Liver (tissue), 9 donors: Measurements from ENCODE around the gene PAGE2B. TPM values are rescaled to one million over a fixed set of nuclear protein-coding genes. Genes with fewer than 3 reads are reported as not detected.
"Not testable (repeated sequence)": the region's sequence is repeated elsewhere in the genome, so short reads cannot be mapped to it uniquely, and the experiment has no call there.

ENCODE experiments used
- DNase-seq: peaks from one replicate; pipeline ENCODE4 v3.0.0-alpha.2; 2017; ENCODE audit warnings: low spot score
- H3K27ac ChIP-seq, 2 donors: one replicate each; pipeline ENCODE4 v1.7.0; 2013; ENCODE audit warnings: inconsistent platforms in 2 of 2, low read length in 2 of 2, control low read depth in 1 of 2, low read depth in 1 of 2, mild to moderate bottlenecking in 1 of 2
- H3K27me3 ChIP-seq, 4 donors: one replicate each; pipeline versions ENCODE4 v1.6.1 to v1.7.0; 2013; ENCODE audit warnings: low read length in 3 of 4, inconsistent platforms in 1 of 4, mild to moderate bottlenecking in 1 of 4, moderate library complexity in 1 of 4; ENCODE audit not compliant: control insufficient read depth in 4 of 4, insufficient read depth in 4 of 4
- H3K36me3 ChIP-seq, 4 donors: one replicate each; pipeline versions ENCODE4 v1.6.1 to v1.7.0; 2013; ENCODE audit warnings: low read length in 3 of 4, mild to moderate bottlenecking in 3 of 4, low read depth in 1 of 4, moderate library complexity in 1 of 4; ENCODE audit not compliant: control insufficient read depth in 4 of 4, insufficient read depth in 3 of 4
- H3K4me1 ChIP-seq, 4 donors: one replicate each; pipeline versions ENCODE4 v1.6.1 to v1.7.0; 2013; ENCODE audit warnings: low read length in 3 of 4, mild to moderate bottlenecking in 3 of 4, moderate library complexity in 1 of 4; ENCODE audit not compliant: control insufficient read depth in 4 of 4, insufficient read depth in 4 of 4
- H3K4me3 ChIP-seq, 3 donors: one replicate each; pipeline versions ENCODE4 v1.6.1 to v1.7.0; 2013; ENCODE audit warnings: low read length in 3 of 3, control low read depth in 1 of 3, low read depth in 1 of 3, mild to moderate bottlenecking in 1 of 3
- H3K9ac ChIP-seq, 2 donors: one replicate each; pipeline ENCODE4 v1.7.0; 2013; ENCODE audit warnings: low read length in 2 of 2, mild to moderate bottlenecking in 2 of 2, moderate library complexity in 2 of 2, control low read depth in 1 of 2, low read depth in 1 of 2
- H3K9me3 ChIP-seq, 4 donors: one replicate each; pipeline versions ENCODE4 v1.6.1 to v1.7.0; 2013; ENCODE audit warnings: low read length in 3 of 4; ENCODE audit not compliant: control insufficient read depth in 4 of 4
- ATF3 ChIP-seq: IDR thresholded peaks from 2 replicates; pipeline ENCODE4 v1.6.1; 2016; ENCODE audit warnings: antibody characterized with exemption
- CTCF ChIP-seq: fragments of 150-350 bp; IDR thresholded peaks from 2 replicates; pipeline ENCODE4 v1.5.1; 2017; ENCODE audit warnings: improper control_type of control experiment, low read depth, low read length; ENCODE audit not compliant: missing input control
- EGR1 ChIP-seq, 2 donors: IDR thresholded peaks; 2 replicates each; pipeline ENCODE4 v1.6.1; 2016 to 2018; ENCODE audit warnings: antibody characterized with exemption in 2 of 2, low read depth in 2 of 2
- FOXA1 ChIP-seq: IDR thresholded peaks from 2 replicates; pipeline ENCODE4 v1.6.1; 2016; ENCODE audit warnings: antibody characterized with exemption
- FOXA2 ChIP-seq: IDR thresholded peaks from 2 replicates; pipeline ENCODE4 v1.6.1; 2016; ENCODE audit warnings: antibody characterized with exemption
- GABPA ChIP-seq, 2 donors: IDR thresholded peaks in 1 of 2; conservative IDR thresholded peaks in 1 of 2; 2 replicates each; pipeline ENCODE4 v1.6.1; 2016; ENCODE audit warnings: antibody characterized with exemption in 2 of 2, mild to moderate bottlenecking in 1 of 2, moderate library complexity in 1 of 2
- HNF4G ChIP-seq: IDR thresholded peaks from 2 replicates; pipeline ENCODE4 v1.6.1; 2016; ENCODE audit warnings: antibody characterized with exemption
- JUND ChIP-seq, 2 donors: IDR thresholded peaks; 2 replicates each; pipeline ENCODE4 v1.6.1; 2016; ENCODE audit warnings: antibody characterized with exemption in 2 of 2
- MAX ChIP-seq: IDR thresholded peaks from 2 replicates; pipeline ENCODE4 v1.6.1; 2016; ENCODE audit warnings: antibody characterized with exemption
- NR2F2 ChIP-seq: IDR thresholded peaks from 2 replicates; pipeline ENCODE4 v1.6.1; 2016; ENCODE audit warnings: antibody characterized with exemption
- RAD21 ChIP-seq, 2 donors: IDR thresholded peaks; 2 replicates each; pipeline ENCODE4 v1.6.1; 2016; ENCODE audit warnings: antibody characterized with exemption in 2 of 2, mild to moderate bottlenecking in 2 of 2
- REST ChIP-seq: IDR thresholded peaks from 2 replicates; pipeline ENCODE4 v1.6.1; 2016; ENCODE audit warnings: antibody characterized with exemption, mild to moderate bottlenecking
- RXRA ChIP-seq, 2 donors: IDR thresholded peaks; 2 replicates each; pipeline ENCODE4 v1.6.1; 2017 to 2018; ENCODE audit warnings: antibody characterized with exemption in 2 of 2, mild to moderate bottlenecking in 1 of 2
- SP1 ChIP-seq: IDR thresholded peaks from 2 replicates; pipeline ENCODE4 v1.6.1; 2018; ENCODE audit warnings: antibody characterized with exemption, mild to moderate bottlenecking
- TAF1 ChIP-seq: conservative IDR thresholded peaks from 2 replicates; pipeline ENCODE4 v1.6.1; 2016; ENCODE audit warnings: antibody characterized with exemption, mild to moderate bottlenecking
- YY1 ChIP-seq: IDR thresholded peaks from 2 replicates; pipeline ENCODE4 v1.6.1; 2016; ENCODE audit warnings: antibody characterized with exemption, mild to moderate bottlenecking
- WGBS: extraction: QIAGEN DNeasy Blood & Tissue Kit; methylation state at CpG from one replicate; pipeline ENCODE4 v1.1.7; 2013; 5-methylcytosine and 5-hydroxymethylcytosine counted together
- polyA plus RNA-seq, 2 donors: library from polyadenylated mRNA; stranded (reverse) in 1 of 2; unstranded in 1 of 2; fragments of 200-250 nt in 1 of 2; fragments of >200 nt in 1 of 2; fragmentation: Nextera tagmentation in 1 of 2; extraction: Ambion mirVana in 1 of 2; gene quantifications; one replicate each; pipeline versions ENCODE4 v1.2.1 to v1.2.3, GENCODE V29; 2013 to 2015
- total RNA-seq, 2 donors: library from RNA; depleted of rRNA; stranded (reverse); fragments of >200 nt; gene quantifications; one replicate each; pipeline ENCODE4 v1.2.3, GENCODE V29; 2014
- TF ChIP-seq, protein P1 (sequence below): IDR thresholded peaks from 2 replicates; pipeline ENCODE4 v1.6.1; 2016; ENCODE audit warnings: antibody characterized with exemption
- donor health status: healthy.
- donor health status: healthy.
- donor health status: healthy.
- donor health status: healthy.
- donor health status: healthy.

Gene PAGE2B
- total and polyA plus RNA-seq, 4 donors, result 0.28 TPM; not detected in 3

DNA sequence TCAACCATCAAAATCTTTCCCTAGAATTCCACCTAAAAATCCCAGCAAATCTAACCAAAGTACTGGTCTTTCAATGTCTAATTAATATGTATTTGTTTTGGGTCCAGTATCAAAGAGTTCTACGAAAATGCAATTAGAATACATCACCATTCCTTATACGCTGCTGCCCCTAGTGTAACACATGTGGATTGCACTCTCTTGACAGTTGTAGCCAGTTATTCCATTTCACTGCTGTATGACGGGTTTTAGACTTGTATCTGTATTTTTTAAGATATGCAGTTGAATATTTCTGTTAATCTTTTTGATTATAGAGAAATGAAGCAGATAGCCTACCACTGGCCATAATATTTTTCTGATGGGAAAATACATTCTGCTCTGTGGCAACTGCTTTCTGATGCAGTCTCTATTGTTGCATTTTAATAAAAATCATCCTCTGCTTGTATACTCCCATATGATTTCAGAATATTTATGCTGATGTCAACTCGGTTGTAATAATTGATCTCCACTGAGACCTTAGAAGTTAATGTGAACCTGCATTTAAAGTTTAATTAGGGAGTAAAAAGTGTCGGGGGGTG lies 17.1 kb upstream of the PAGE2B start:
- Histone ChIP-seq H3K4me3 (no peak overlapping the region), H3K9me3 (no peaks in the 10 kb centered on the region), H3K27me3 (no peaks in the 10 kb centered on the region), H3K9ac (no peak overlapping the region), H3K36me3 (no peaks in the 10 kb centered on the region), H3K4me1 (peaks cover 0 to 4% (median 0%) of the 10 kb centered on the region in 4 donors), H3K27ac (no peak overlapping the region)
- WGBS, result 21% methylated on average over 5 of the region's 5 CpGs
- TF ChIP-seq RAD21 (IDR thresholded peaks at IDR 0.05) (peak; percentile 87 to 93), CTCF (peak; percentile 80), GABPA (IDR thresholded peaks at IDR 0.05 in 1 of 2, conservative IDR thresholded peaks at IDR 0.05 in 1 of 2) (no peak)
- TF ChIP-seq, protein P1, sequence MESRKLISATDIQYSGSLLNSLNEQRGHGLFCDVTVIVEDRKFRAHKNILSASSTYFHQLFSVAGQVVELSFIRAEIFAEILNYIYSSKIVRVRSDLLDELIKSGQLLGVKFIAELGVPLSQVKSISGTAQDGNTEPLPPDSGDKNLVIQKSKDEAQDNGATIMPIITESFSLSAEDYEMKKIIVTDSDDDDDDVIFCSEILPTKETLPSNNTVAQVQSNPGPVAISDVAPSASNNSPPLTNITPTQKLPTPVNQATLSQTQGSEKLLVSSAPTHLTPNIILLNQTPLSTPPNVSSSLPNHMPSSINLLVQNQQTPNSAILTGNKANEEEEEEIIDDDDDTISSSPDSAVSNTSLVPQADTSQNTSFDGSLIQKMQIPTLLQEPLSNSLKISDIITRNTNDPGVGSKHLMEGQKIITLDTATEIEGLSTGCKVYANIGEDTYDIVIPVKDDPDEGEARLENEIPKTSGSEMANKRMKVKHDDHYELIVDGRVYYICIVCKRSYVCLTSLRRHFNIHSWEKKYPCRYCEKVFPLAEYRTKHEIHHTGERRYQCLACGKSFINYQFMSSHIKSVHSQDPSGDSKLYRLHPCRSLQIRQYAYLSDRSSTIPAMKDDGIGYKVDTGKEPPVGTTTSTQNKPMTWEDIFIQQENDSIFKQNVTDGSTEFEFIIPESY, result no peak
- DNase-seq, result peak; percentile 38

DNA sequence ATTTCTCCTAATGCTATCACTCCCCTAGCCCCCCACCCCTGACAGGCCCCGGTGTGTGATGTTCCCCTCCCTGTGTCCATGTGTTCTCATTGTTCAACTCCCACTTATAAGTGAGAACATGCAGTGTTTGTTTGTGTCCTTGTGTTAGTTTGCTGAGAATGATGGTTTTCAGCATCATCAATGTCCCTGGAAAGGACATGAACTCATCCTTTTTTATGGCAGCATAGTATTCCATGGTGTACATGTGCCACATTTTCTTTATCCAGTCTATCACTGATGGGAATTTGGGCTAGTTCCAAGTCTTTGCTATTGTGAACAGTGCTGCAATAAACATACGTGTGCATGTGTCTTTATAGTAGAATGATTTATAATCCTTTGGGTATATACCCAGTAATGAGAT lies 7.7 kb upstream of the PAGE2B start:
- H3K36me3 ChIP-seq, H3K9ac ChIP-seq, H3K4me3 ChIP-seq, H3K4me1 ChIP-seq, H3K27me3 ChIP-seq, H3K9me3 ChIP-seq, H3K27ac ChIP-seq, DNase-seq: not testable (repeated sequence)
- WGBS, result 85% methylated on average over 2 of the region's 2 CpGs

- Histone ChIP-seq H3K27ac (no peak overlapping the region), H3K4me3 (no peak overlapping the region), H3K36me3 (no peaks in the 10 kb centered on the region), H3K9ac (no peak overlapping the region), H3K27me3 (no peaks in the 10 kb centered on the region), H3K9me3 (no peaks in the 10 kb centered on the region), H3K4me1 (no peaks in the 10 kb centered on the region)
- no peak for DNase-seq
- 95% methylated on average over 3 of the region's 3 CpGs for WGBS
- TF ChIP-seq NR2F2 (no peak), RXRA (IDR thresholded peaks at IDR 0.05) (no peak), FOXA2 (no peak), SP1 (no peak), FOXA1 (no peak), REST (no peak), TAF1 (no peak), EGR1 (IDR thresholded peaks at IDR 0.05; ENCODE audit: low read depth in 2 of 2) (no peak), HNF4G (no peak), CTCF (no peak), YY1 (no peak), MAX (no peak), ATF3 (no peak), JUND (IDR thresholded peaks at IDR 0.05) (no peak), GABPA (IDR thresholded peaks at IDR 0.05 in 1 of 2, conservative IDR thresholded peaks at IDR 0.05 in 1 of 2) (no peak), RAD21 (IDR thresholded peaks at IDR 0.05) (no peak)
Measured at GRCh38 chrX:55072286-55072685, 2.5 kb upstream of the PAGE2B start.
